ENCODE data around the gene ANKRD7.

Gene ANKRD7, protein sequence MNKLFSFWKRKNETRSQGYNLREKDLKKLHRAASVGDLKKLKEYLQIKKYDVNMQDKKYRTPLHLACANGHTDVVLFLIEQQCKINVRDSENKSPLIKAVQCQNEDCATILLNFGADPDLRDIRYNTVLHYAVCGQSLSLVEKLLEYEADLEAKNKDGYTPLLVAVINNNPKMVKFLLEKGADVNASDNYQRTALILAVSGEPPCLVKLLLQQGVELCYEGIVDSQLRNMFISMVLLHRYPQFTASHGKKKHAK

DNA sequence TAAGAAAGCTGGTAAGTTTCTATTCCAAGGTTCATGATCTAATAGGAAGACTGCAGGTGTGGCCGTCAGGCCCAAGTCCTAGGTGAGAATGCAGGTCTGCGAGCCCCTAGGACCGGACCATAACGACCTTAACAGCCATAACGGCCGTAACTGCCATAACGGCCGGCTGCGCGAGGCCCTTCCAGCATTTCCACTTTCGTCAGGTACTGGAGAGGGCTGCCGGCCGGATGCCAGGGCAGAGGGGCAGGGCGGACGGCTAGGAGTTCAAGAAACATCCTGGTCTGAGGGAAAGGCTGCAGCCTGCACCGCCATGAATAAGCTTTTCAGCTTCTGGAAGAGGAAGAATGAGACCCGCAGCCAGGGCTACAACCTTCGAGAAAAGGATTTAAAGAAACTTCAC is at the start of gene ANKRD7:
TSS of gene ANKRD7 (plus strand) at position 184 of the 400 bp plus-strand sequence. CDS start at position 311, 127 bp downstream.
- Mint-ChIP-seq H3K27ac (no peak within 1 kb of the TSS), H3K36me3 (ENCODE audit: low read depth) (no peaks in the 10 kb centered on the region), H3K4me1 (ENCODE audit: low read depth) (no peaks in the 10 kb centered on the region), H3K27me3 (peaks cover 8% of the 10 kb centered on the region), H3K4me3 (no peak within 1 kb of the TSS), H3K9me3 (no peaks in the 10 kb centered on the region)
- DNase-seq: no peak

DNA sequence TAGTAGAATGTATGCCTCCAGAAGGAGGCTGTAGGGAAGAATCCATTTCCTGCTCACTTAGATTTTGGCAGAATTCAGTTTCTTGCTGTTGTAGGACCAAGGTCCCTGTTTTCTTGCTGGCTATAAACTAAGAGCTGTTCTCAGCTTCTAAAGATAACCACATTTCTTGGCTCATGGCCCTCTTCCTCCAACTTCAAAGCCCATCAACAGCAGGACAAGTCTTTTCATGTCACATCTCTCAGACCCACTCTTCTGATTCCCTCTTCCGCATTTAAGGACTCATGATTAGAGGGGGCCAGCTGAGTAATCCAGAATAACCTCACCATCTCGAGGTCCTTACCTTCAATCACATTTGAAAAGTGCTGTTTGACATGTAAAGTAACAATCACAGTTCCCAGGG is 48.8 kb upstream of the ANKRD7 start:
- no peak for DNase-seq
- Mint-ChIP-seq H3K27ac (no peak overlapping the region), H3K4me1 (ENCODE audit: low read depth) (no peaks in the 10 kb centered on the region), H3K4me3 (no peak overlapping the region), H3K36me3 (ENCODE audit: low read depth) (no peaks in the 10 kb centered on the region), H3K9me3 (no peaks in the 10 kb centered on the region), H3K27me3 (peaks cover 16% of the 10 kb centered on the region)

DNA sequence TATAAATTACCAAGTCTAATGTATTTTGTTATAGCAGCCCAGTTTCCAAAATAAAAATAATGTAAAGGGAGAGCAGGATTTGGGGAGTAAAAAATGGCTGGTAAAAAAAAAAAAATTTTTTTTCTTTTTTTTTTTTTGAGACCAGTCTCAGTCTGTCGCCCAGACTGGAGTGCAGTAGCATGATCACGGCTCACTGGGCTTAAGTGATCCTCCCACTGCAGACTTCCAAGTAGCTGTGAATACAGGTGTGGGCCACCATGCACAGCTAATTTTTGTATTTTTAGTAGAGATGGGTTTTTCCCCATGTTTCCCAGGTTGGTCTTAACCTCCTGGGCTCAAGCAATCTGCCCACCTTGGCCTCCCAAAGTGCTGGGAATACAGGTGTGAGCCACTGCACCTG is 45.3 kb upstream of the ANKRD7 start:
- Mint-ChIP-seq H3K36me3 (ENCODE audit: low read depth) (peaks cover 14% of the 10 kb centered on the region), H3K4me1 (ENCODE audit: low read depth) (peaks cover 11% of the 10 kb centered on the region), H3K27me3 (no peaks in the 10 kb centered on the region), H3K4me3 (no peak overlapping the region), H3K9me3 (no peaks in the 10 kb centered on the region), H3K27ac (no peak overlapping the region)
- DNase-seq: no peak

DNA sequence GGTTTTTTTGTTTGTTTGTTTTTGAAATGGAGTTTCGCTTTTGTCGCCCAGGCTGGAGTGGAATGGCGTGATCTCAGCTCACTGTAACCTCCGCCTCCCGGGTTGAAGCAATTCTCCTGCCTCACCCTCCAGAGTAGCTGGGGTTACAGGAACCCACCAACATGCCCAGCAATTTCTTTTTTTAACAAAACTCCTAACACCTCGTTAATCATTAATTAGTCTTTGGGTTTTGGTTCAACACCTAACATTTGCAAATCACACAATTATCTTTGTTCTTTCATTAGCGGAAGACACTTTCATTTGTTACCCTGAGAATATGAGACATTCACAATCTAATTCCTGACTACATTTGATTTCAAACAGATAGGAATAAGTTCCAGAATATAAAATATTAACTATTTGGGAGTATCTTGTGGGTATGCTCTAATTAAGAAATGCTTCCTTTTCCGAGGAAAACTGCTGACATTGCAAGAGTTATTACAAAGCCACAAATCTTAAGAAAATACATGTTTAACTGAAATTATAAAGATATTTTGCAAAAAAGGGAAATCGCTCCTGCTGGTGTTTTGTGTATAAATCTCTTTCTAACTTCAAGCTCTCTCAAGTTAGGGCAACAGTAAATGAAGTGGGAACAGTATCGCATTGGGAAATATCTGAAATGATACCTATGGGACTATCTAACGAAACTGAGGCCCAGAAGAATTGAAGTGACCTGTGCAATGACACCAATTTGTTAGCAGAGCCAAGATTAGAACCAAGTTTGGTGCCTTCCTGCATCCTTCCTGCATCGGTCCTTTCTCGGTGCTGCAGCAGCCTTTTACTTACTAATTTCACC is 41.7 kb upstream of the ANKRD7 start:
- Mint-ChIP-seq H3K4me1 (ENCODE audit: low read depth) (peaks cover 37% of the 10 kb centered on the region), H3K27ac (peak overlapping the region; percentile 100), H3K4me3 (peak overlapping the region; percentile 94), H3K27me3 (no peaks in the 10 kb centered on the region), H3K36me3 (ENCODE audit: low read depth) (peaks cover 45% of the 10 kb centered on the region), H3K9me3 (no peaks in the 10 kb centered on the region)
- DNase-seq: no peak

DNA sequence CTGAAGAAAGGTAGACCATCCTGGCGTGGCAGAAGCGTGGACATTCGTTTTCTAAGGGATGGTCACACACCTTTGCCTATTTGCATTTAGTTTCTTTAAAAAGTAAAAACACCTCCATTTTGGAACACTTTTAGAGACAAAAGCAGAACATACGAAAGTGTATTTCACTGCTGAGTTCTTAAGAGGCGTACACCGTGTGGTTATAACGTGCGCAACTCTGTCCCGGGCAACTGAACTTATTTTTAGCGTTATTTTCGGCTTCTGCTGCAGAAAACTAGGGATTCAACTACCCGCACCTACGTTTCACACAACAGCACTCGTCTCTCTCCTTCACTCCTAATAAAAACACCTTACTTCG is 41.1 kb upstream of the ANKRD7 start:
- peak overlapping the region; percentile 94 for H3K4me3 Mint-ChIP-seq
- peak overlapping the region; percentile 100 for H3K27ac Mint-ChIP-seq
- H3K36me3 Mint-ChIP-seq (ENCODE audit: low read depth): peaks cover 51% of the 10 kb centered on the region
- no peaks in the 10 kb centered on the region for H3K9me3 Mint-ChIP-seq
- DNase-seq: peak; percentile 52
- no peaks in the 10 kb centered on the region for H3K27me3 Mint-ChIP-seq
- H3K4me1 Mint-ChIP-seq (ENCODE audit: low read depth): peaks cover 39% of the 10 kb centered on the region

DNA sequence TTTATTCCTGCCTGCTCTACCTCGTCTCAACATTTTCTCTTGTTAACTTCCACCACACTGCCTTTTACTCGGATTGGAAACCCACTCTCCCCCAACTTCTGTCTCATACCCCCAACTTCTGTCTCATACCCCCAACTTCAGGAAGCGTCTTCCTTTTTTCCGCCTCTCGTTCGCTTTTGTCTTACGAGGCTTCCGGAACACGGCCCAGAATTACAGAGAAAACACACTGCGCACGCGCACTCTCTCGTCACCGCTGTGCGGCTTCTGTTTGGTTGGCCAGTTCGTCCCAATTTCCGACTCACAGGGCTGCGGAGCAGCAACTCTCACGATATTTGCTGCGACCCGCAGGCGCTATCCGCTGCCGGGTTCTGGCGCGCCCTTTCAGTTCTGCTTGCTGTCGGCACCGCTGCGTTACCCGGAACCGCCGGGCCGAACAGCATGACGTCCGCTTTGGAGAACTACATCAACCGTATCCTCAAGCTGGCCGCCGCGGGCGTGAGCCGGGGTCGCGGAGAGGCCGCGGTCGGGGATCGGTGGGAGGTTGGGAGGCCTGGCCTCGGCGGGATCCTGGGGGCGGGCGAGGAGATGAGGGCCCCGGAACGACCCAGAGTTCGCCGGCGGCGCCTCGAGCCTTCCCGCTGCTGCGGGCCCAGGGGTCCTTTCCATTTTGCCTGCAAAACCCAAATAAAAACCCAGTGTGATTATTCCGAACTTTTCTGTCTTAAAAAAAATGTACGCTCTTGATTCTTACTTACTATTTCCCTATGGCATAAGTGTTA is 40.5 kb upstream of the ANKRD7 start, which contains the start of gene LSM8:
TSS of gene LSM8 (plus strand) at position 379 of the 779 bp plus-strand sequence. CDS start at position 439, 60 bp downstream.
- Mint-ChIP-seq H3K27ac (peak within 1 kb of the TSS; percentile 100), H3K4me1 (ENCODE audit: low read depth) (peaks cover 39% of the 10 kb centered on the region), H3K9me3 (no peaks in the 10 kb centered on the region), H3K4me3 (peak within 1 kb of the TSS; percentile 94), H3K27me3 (no peaks in the 10 kb centered on the region), H3K36me3 (ENCODE audit: low read depth) (peaks cover 57% of the 10 kb centered on the region)
- peak; percentile 96 for DNase-seq

DNA sequence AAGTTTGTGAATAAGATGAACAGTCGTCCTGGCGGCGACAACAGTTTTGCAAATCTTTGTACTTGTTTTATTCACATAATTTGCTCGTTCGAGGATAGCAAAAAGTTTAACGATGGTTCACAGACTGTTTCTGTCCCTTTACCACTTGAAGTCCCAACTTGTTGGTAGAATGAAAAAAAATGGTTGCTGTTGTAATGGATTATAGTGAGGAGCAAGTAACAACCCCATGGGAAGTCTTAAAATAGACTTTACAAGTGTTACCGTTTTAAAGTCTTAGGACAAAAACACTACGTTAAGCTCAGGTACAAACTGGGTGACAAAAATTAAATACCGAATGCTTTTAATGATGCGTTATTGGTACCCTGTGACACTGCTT is 40.0 kb upstream of the ANKRD7 start:
- no peak for DNase-seq
- peaks cover 39% of the 10 kb centered on the region for H3K4me1 Mint-ChIP-seq (ENCODE audit: low read depth)

DNA sequence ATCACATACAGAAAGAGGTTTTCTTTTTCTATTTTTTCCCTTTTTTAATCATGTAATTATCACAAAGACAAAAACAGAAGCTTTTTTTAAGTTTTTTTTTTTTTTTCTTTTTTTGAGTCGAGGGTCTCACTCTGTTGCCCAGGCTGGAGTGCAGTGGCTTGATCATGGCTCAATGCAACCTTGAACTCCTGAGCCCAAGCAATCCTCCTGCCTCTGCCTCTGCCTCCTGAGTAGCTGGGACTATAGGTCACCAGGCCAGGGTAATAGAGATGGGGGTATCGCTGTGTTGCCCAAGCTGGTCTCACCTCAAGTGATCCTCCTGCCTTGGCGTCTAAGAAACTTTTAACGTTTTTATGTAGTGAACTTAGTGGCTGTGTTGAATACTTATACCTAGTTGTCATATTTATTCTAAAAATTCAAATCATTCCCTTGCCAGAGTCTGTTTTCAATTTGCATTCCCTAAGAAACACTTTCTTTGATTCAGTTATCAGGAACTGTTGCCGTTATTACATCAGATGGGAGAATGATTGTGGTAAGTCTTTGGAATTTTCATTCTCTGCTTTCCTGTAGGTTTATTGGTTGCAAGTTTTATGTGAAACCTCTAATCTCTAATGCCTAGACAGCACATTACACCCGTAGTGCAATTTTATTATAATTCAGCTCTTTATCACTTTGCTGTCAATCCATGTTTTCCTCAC is 39.2 kb upstream of the ANKRD7 start:
- DNase-seq: no peak
- Mint-ChIP-seq H3K36me3 (ENCODE audit: low read depth) (peaks cover 67% of the 10 kb centered on the region), H3K27me3 (no peaks in the 10 kb centered on the region), H3K4me1 (ENCODE audit: low read depth) (peaks cover 41% of the 10 kb centered on the region), H3K27ac (peak overlapping the region; percentile 76), H3K9me3 (no peaks in the 10 kb centered on the region), H3K4me3 (peak overlapping the region; percentile 94)

More for the DNA sequence above, 40.0 kb upstream of the ANKRD7 start:
- H3K36me3 Mint-ChIP-seq (ENCODE audit: low read depth): peaks cover 61% of the 10 kb centered on the region
- H3K4me3 Mint-ChIP-seq: peak overlapping the region; percentile 94
- peak overlapping the region; percentile 100 for H3K27ac Mint-ChIP-seq
- H3K9me3 Mint-ChIP-seq: no peaks in the 10 kb centered on the region
- H3K27me3 Mint-ChIP-seq: no peaks in the 10 kb centered on the region

DNA sequence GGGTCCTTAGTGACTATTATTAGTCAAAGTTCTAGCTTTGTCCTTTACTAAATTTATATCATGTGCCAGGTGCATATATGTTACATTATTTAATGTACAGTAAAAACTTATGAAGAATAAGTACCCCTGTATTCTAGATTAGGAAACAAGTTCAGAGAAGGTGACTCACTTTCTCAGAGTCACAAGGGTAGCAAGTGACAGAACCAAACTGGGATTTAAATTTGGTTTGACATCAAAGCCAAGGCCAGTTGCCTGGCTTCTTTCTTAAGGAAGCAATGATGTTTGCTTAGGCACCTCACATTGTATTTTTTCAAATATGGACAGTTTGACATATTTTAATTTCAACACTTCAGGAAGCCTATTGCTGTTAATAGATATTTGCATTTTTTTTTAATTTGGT is 38.0 kb upstream of the ANKRD7 start:
- peaks cover 72% of the 10 kb centered on the region for H3K36me3 Mint-ChIP-seq (ENCODE audit: low read depth)
- no peaks in the 10 kb centered on the region for H3K27me3 Mint-ChIP-seq
- peak overlapping the region; percentile 81 for H3K27ac Mint-ChIP-seq
- H3K4me3 Mint-ChIP-seq: peak overlapping the region; percentile 94
- no peak for DNase-seq
- H3K4me1 Mint-ChIP-seq (ENCODE audit: low read depth): peaks cover 41% of the 10 kb centered on the region
- no peaks in the 10 kb centered on the region for H3K9me3 Mint-ChIP-seq

DNA sequence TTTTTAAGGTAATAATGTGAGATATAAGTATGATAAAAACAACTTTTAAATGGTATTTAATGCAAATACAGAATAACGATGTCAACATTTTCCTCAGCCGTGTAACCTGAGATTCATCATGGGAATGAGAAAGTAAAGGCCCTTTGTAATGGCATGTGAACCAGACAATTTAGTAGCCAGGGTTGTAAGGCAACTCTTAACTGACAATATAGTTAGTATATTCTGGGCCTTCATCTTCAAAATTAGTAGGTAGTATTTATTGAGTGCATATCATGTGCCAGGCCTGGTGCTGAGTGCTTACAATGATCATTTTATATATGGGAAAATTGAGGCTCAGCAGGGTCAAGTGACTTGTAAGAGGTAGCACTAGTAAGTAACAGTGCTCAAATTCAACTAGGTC is 29.9 kb upstream of the ANKRD7 start:
- Mint-ChIP-seq H3K36me3 (ENCODE audit: low read depth) (peaks cover 51% of the 10 kb centered on the region), H3K27me3 (no peaks in the 10 kb centered on the region), H3K4me1 (ENCODE audit: low read depth) (peaks cover 10% of the 10 kb centered on the region), H3K4me3 (no peak overlapping the region), H3K27ac (no peak overlapping the region), H3K9me3 (no peaks in the 10 kb centered on the region)
- no peak for DNase-seq

DNA sequence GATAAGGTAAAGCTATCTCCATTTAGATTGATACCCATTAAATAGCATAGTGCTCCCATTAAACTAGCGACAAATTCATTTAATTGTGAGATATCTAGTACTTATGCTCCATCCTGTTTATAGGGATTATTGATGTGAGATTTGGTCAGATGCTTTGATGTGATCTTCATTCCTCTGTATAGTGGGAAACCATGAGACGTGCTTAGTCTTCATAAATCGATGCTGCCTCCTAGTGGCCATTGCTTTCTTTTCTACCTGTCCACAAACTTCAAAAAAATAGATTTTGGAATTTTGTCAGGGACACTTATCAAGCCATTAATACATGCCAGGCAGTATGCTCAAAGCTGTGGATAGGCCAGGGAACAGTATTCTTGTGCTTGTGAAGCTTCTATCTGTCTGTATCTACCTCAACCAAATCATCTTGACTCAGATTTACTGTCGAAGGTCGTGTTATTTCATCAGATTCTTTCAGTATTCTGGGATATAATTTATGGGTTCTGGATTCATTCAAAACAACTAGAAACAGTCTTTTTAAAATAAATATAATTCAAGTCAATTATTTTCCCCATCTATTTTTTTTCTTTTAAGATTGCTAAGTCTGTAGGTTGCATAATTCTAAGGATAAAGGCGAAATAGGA is 28.5 kb upstream of the ANKRD7 start:
- no peaks in the 10 kb centered on the region for H3K27me3 Mint-ChIP-seq
- H3K27ac Mint-ChIP-seq: no peak overlapping the region
- H3K4me3 Mint-ChIP-seq: no peak overlapping the region
- H3K9me3 Mint-ChIP-seq: no peaks in the 10 kb centered on the region
- peaks cover 46% of the 10 kb centered on the region for H3K36me3 Mint-ChIP-seq (ENCODE audit: low read depth)
- H3K4me1 Mint-ChIP-seq (ENCODE audit: low read depth): peaks cover 8% of the 10 kb centered on the region
- no peak for DNase-seq

DNA sequence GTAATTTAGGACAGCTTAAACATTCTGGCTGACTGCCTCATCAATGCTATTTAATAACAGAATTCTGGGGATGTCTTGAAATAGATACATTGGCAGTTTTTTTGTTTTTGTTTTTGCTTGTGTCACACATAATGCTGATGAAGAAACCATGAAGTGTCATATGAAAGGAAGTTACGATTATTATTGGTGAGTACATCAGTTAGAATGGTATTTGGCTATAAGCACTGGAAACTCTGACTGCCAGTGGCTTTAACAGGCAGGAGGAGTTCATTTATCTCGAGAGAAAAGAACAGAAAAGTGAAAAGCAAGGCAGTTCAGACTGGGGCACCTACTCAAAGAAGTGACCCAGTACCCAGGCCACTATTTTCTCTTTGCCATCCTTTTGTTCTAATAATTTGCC is 22.4 kb upstream of the ANKRD7 start:
- Mint-ChIP-seq H3K27me3 (no peaks in the 10 kb centered on the region), H3K27ac (no peak overlapping the region), H3K4me3 (no peak overlapping the region), H3K4me1 (ENCODE audit: low read depth) (peaks cover 11% of the 10 kb centered on the region), H3K36me3 (ENCODE audit: low read depth) (peaks cover 6% of the 10 kb centered on the region), H3K9me3 (no peaks in the 10 kb centered on the region)
- no peak for DNase-seq

DNA sequence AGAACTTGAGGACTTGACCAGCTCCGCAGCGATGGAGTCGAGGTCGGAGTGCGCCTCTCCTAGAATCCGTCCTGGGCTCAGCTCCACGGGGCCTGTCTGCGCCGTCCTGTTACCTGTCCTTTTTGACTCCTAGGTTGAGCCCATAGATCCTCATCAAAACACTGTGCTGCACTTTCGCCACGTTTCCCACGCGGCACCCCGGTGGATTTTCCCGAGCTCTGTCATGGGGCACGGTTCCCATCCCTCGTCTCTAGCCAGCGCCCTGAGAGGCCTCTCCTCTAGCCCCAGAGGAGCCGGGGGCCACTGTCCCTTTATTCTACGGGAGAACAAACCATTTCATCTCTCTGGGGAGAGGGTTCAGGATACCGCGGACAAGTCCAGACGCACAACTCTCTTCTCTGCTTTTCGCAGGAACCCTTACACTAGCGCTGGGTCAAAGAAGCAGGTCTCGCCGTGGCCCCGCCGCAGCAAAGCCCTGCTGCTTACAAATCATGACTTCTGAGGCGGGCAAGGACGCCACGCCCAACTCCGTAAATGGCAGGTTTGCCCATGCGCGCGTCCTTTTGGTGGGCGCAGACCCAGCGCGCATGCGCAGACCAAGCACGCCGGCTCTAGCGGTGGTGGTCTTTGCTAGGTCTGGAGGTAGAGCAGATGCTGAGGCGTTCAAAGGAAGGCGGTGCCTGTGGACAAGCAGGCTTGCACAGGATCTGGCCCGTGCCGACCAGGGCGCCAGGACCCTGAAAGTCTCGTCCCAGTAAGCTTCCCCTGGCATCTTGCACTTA is 10.3 kb upstream of the ANKRD7 start:
- Mint-ChIP-seq H3K27me3 (peaks cover 21% of the 10 kb centered on the region), H3K27ac (peak overlapping the region; percentile 92), H3K36me3 (ENCODE audit: low read depth) (peaks cover 5% of the 10 kb centered on the region), H3K9me3 (no peaks in the 10 kb centered on the region), H3K4me3 (peak overlapping the region; percentile 85), H3K4me1 (ENCODE audit: low read depth) (peaks cover 13% of the 10 kb centered on the region)
- peak; percentile 87 for DNase-seq
